ENCODE data around the gene CAPZA1.
A peak's percentile ranks its signal among the peaks of the same experiment; 100 is the strongest.

CAPZA1 gene

DNA sequence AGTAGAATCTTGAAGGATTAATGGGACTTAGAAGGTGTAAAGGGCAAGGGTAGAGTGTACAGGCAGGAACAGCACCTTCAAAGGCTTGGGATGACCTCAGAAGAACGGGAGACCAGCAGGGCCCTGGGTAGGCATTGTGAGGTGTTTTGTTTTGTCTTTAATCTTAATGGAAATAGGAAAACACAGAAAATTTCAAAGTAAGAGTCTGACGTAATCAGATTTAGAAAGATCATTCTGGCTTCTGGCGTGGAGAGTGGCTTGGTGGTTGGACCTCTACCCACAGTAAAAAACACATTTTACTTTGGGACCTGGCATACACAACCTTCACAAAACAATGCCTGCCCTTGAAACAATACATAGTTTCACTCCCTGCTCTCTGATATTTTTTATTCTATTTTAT, 59.0 kb downstream of the CAPZA1 start:
- DNase-seq = no peak

DNA sequence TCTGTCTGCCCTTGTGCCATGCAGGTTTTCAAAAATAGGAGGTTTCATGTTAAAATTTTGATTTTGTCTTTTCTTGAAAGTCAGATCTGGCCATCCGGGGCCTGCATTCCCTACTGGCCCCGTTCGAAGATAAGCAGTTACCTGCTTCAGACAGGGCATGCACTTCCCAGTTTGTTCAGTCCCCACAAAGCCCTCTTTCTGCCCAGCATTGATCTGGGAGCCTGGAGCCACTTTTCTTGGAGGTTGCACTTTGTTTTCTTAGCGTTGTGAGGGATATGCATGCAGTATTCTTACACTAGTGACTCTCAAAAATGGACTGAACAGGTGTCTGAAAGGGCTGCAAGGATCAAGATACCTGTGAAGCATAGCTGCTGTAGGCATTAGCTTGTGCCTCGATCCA, 66.3 kb downstream of the CAPZA1 start:
- no peak for DNase-seq

DNA sequence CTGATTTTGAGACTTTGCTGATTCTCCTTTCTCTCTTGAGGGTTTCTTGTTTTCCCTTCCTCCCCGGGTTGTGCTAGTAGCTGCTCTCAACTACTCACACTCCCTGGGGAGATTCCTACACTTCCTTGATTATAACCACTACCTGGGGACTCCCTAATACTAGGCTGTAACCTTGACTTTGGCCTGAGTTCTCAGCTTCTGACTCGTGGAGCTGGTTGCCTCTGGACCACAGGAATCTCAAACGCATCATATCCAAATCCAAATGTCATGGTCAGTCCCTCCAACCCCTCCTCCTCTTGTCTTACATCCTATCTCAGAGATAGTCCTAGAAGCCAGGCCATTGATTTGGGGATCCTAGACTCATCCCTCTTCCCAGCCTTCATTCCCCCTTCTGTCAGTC, 66.8 kb downstream of the CAPZA1 start:
- no peak for DNase-seq

DNA sequence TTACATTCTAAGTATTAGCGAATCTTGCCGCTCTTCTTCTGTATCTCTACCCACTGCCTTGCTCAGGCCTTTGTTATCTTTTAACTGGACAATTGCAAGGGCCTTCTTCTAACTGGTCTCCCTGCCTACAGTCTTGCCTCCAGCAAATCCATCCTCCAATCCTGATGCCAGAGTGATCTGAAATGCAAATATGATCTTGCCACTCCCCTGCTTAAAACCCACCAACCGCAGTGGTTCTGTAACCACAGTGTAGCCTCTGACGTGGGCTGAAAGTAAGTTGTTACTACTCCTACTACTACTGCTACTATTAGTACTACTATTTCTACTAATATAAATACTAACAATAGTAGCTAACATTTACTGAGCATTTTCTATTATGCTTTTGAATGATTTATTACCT, 67.2 kb downstream of the CAPZA1 start:
- no peak for DNase-seq

DNA sequence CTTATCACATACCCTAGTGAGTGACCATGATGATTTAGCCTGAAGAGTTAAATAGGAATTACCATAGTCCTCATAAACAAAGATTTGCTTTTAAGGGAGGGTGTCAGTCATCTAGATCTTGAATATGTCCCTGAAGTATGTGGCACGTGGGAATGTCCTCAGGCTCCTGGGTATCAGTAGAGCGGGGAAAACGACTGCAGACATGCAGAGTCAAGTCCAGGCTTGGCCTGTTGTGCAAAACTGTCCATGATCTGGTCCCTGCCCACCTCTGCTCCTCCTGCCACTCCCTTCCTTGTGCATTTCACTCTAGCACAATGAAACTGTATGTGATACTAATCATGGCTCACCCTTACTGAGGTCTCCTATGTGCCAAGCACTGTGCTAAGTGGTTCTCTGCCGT, 67.7 kb downstream of the CAPZA1 start:
- no peak for DNase-seq

DNA sequence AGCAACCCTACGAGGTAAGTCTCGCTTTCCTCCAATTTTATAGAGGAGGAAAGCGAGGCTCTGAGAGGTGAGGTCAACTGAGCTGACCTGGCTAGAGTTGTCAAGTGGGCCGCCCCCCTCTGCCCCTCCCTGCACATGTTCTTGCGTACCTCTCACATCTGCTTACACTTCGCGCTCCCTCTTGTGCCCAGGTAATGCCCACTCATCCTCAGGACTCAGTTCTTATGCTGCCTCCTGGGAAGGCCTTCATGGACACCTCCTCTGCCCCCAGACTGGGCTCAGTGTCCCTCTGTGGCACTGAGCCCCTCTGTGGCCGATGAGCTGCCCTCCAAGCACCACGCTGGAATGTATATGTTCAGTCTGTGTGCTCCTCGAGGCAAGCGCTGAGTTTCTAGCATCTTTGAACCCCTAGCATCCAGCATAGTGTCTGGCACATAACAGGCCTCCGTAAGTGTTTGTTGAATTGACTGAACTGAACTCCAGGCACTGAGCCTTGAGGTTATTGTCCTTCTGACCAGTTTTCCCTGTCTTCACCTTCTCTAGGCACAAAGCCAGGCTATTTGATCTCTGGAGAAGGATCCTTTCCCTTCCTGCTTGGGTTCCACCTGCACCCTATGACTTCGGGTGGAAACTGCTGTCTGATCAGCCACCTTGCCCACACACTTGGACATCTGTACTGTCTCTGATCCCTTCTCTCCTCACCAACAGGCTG, 68.3 kb downstream of the CAPZA1 start:
- DNase-seq = no peak

DNA sequence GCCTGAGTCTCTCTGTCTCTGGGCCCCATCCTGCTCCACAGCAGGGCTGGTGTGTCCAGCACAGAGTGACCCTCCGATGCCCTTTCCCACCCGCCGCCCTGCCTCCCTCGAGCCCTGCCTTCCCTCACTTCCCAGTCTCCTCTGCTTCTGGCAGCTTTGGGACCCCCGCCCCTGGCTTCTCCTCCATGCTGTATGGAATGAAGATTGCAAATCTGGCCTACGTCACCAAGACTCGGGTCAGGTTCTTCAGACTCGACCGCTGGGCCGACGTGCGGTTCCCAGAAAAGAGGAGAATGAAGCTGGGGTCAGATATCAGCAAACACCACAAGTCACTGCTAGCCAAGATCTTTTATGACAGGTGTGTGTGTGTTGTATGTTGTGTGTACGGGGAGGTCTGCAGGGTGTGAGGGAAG, 69.2 kb downstream of the CAPZA1 start:
- DNase-seq = no peak

DNA sequence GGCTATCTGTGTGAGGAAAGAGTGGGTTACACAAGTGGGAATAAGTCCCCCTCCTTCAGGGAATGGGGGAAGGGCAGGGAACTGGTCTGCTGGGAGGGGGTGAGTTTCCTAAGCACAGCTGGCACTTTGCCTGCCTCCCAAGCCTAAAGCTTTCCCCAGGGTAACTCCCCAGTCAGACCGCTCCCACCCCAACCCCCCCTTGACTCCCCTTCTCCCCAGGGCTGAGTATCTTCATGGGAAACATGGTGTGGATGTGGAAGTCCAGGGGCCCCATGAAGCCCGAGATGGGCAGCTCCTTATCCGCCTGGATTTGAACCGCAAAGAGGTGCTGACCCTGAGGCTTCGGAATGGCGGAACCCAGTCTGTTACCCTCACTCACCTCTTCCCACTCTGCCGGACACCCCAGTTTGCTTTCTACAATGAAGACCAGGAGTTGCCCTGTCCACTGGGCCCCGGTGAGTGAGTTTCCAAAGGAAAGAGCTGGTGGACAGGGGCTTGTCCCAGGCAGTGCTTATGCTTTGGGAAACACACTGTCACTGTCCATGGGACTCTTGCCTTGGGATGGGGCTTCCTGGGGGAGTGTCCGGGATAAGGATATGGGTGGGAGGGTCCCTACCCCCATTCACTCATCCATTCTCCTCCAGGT, 69.7 kb downstream of the CAPZA1 start:
- no peak for DNase-seq

DNA sequence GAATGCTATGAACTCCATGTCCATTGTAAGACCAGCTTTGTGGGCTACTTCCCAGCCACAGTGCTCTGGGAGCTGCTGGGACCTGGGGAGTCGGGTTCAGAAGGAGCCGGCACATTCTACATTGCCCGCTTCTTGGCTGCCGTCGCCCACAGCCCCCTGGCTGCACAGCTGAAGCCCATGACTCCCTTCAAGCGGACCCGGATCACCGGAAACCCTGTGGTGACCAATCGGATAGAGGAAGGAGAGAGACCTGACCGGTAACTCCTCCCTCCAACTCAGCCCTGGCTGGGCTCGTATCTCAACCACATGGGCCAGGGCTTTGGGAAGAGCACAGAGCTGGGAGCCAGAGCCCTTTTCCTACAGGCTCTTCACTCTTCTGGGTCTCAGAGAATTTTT, 70.2 kb downstream of the CAPZA1 start:
- DNase-seq = no peak

DNA sequence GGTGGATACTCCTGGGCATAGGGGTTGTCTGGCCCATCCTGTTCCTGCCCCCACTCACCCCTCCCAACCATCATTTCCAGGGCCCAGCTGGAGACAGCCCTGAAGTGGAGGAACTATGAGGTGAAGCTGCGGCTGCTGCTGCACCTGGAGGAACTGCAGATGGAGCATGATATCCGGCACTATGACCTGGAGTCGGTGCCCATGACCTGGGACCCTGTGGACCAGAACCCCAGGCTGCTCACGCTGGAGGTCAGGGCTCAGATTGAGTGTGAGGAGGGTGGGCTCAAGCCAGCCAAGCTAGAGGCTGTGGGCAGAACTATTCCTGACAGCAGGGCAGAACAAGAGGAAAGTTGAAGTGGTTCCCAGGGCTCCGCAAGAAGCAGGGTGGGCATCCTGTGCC, 73.0 kb downstream of the CAPZA1 start:
- DNase-seq = no peak

DNA sequence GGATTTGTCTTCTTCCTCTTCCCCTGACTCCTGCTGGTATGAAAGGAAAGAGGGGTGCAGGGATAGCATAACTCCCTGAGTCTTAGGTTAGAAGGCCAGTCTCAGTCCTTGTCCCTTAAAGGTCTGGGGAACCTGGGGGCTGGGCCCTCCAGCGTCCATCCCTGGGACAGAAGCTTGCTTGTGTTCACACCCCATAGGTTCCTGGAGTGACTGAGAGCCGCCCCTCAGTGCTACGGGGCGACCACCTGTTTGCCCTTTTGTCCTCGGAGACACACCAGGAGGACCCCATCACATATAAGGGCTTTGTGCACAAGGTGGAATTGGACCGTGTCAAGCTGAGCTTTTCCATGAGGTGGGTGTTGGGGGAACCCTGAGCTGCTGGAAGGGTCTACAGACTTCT, 74.2 kb downstream of the CAPZA1 start:
- DNase-seq = no peak

DNA sequence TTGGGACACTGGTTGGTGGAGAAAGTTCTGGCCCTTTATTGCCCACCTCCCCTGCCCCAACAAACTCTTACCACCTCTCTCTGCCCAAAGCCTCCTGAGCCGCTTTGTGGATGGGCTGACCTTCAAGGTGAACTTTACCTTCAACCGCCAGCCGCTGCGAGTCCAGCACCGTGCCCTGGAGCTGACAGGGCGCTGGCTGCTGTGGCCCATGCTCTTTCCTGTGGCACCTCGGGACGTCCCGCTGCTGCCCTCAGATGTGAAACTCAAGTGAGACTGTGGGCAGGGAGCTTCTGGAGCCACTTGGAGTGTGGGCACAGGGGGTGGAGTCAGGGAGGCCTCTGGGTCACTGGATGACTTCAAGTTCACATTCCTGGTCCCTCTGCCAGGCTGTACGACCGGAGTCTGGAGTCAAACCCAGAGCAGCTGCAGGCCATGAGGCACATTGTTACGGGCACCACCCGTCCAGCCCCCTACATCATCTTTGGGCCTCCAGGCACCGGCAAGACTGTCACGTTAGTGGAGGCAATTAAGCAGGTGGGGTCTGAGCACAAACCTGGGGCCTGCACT, 74.8 kb downstream of the CAPZA1 start:
- no peak for DNase-seq

DNA sequence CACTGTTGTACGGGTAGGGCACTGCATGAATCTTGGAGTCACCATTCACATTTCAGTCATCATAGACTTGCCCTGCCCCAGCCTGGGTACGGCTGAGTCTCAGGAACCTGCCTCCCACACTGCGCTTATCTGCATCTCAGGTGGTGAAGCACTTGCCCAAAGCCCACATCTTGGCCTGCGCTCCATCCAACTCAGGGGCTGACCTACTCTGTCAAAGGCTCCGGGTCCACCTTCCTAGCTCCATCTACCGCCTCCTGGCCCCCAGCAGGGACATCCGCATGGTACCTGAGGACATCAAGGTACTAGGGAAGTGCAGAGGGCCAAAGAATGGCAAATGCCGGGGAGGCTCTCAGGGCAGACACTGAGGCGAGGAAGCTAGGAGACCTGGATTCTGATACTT, 75.6 kb downstream of the CAPZA1 start:
- no peak for DNase-seq

DNA sequence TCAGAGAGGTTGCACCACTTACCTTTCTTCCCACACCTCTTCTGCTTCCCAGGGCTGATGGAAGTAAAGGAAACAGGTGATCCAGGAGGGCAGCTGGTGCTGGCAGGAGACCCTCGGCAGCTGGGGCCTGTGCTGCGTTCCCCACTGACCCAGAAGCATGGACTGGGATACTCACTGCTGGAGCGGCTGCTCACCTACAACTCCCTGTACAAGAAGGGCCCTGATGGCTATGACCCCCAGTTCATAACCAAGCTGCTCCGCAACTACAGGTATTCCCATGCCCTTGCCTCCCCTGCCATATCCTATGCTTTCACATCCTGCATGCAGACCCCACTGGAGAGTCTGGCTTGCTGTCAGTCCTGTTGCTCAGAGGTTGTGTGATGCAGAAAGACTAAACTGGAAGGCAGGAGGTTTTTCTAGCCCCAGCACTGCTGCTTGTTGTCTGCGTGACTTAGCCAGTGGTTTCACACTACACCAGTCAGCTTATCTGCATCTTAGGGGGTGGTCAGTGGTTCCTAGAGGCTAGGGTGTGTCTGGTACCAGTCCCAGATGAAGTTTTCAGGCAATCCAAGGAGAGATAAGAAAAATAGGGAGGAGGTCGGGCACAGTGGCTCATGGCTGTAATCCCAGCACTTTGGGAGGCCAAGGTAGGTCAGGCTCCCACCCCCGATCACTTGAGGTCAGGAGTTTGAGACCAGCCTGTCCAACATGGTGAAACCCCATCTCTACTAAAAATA, 77.1 kb downstream of the CAPZA1 start:
- no peak for DNase-seq

DNA sequence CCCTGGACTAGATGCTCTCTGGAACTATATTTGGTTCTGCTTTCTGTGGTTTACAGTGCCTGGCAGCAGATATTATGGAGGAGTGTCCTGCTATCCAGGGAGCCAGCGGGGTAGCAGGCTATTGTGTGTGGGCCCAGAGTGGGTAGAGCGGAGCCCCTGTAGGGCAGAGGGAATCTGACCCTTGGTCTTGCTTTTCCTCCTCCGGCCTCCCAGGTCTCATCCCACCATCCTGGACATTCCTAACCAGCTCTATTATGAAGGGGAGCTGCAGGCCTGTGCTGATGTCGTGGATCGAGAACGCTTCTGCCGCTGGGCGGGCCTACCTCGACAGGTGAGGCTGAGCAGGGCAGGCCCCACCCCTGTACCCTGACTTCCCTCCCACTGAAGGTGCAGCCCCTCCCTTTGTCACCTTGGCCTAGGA, 78.2 kb downstream of the CAPZA1 start:
- no peak for DNase-seq

DNA sequence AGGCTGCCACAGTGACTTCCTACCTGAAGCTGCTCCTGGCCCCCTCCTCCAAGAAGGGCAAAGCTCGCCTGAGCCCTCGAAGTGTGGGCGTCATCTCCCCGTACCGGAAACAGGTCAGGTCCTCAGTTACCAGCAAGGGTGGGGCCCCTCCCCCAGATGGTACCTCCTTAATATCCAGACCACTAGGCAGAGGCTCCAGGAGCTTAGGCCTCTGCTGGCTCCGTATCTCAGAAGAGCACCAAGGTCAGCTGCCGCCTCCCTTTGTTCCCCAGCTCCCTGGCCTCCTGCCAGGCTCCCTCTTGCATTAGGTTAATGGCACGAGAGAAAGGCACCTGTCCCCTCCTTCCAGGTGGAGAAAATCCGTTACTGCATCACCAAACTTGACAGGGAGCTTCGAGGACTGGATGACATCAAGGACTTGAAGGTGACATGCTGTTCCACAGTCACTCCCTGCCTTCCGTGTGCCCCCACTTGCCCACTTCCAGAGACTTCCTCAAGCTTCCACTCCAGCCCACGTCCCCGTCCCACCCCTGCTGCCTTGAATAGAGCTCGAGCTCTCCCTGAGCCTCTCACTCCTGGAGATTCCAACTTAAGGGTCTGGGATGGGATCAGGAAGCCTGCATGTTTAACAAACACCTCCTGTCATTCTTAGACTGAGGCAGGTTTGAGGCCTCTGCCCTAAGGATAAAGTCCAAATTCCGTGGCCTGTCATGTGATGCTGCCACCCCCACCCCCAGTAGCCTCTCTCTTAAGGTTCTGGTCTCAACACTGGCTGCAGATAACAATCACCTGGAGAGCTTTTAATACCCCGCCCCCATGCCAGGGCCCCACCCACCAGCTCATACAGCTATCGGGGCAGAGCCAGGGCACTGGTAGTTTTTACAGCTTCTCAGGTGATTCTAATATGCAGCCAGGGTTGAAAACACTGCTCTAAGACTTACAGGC, 79.0 kb downstream of the CAPZA1 start:
- DNase-seq = peak; percentile 39 to 83

DNA sequence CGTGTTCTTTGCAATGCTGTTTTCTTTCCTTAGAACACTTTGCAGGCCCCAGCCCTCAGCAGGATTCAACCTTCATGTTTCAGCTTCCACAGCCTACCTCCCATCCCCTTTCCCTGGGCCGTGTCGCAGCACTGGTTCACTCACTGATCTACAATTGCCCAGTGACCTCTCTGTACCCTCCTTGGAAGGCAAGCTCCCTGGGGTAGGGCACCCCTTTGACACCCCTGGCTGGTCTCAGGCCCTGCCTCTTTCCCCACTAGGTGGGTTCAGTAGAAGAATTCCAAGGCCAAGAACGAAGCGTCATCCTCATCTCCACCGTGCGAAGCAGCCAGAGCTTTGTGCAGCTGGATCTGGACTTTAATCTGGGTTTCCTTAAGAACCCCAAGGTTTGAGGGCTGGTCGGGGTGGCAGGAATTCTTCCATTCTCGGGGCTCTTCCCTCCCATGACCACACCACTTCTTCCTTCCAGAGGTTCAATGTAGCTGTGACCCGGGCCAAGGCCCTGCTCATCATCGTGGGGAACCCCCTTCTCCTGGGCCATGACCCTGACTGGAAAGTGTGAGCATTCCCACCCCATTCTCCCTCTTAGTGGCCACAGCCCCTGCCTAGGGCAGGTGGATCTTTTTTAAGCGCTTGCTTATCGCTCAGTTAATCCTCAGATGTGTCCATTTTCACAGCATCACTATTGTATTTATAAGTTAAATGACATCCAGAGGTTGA, 80.0 kb downstream of the CAPZA1 start:
- DNase-seq = no peak

DNA sequence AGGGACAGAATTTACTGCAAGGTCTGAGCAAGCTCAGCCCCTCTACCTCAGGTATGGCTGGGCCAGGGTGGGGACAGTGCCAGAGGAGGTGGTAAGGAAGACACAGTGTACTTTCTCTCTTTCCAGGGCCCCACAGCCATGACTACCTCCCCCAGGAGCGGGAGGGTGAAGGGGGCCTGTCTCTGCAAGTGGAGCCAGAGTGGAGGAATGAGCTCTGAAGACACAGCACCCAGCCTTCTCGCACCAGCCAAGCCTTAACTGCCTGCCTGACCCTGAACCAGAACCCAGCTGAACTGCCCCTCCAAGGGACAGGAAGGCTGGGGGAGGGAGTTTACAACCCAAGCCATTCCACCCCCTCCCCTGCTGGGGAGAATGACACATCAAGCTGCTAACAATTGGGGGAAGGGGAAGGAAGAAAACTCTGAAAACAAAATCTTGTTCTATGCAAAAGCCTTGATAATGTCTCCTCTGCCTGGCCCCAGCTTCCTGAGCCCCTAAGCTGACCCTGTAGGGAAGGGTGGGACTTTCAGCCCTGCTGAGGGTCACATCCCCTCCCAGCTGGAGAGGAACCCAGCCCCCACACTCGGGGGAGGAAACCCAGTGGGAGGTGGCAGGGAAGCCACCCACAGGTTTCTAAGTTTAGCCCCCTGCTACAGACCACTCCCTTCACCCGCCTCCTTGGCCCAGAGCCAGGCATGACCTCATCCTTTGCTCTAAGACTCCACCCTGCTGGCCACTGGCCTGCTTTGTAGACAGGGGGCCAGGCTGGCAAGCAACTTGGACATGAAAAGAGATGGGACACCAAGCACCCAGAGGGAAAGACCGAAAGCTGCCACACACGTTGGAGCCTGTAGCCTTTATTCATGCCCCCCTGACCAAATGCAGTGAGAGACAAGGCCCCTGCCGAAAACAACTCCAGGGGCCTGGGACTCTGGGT, 80.9 kb downstream of the CAPZA1 start:
- peak; percentile 66 to 85 for DNase-seq

DNA sequence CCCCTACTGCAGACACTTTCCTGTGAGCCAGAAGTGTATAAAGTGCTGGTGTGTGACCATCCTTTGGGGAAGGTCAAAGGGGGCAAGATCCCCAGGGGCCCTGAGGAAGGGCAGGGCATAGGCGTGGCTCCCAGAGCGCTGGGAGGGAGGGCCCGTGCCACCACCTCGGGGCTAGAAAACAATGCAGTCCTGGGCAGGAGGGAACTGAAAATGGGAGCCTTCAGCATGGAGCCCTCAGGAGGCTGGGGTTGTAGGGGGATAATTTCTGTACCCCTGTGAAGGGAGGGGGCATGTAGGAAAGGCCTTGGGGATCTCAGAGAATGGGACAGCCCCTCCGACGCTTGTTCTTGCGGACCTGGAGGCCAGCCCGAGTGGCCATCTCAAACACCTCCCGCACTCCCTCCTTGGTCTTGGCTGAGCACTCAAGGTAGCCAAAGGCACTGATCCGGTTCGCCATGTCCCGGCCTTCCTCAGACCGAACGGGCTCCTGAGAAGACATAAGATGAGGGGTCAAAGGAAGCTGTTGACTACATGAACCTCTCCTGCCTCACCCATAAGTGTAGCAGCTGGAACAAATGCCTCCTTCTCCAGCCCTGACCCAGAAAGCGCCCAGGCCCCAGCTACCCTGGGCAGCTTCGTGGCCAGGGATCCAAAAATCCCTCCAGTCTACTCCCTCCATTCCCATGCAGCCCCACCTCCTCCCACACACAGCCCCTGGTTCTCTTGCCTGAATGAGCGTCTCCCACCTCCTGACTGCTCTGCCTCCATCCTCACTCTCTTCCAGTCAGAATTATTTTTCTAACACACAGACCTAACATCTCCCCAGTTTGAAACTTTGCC, 81.8 kb downstream of the CAPZA1 start:
- DNase-seq = no peak

DNA sequence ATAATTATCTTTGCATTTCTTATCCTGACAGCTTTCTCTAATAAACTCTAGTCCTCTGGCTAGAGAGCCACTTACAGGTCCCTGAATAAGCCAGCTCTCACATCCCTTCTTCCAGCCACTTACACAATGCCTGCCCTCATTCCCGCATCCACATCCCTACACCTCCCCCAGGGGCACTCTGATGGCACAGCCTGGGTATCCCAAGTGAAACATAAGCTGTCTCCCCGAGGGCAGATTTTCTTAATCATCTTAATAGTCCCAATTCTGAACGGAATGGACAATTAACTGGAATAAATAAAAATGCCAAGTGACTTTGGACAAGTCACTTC, 82.4 kb downstream of the CAPZA1 start:
- no peak for DNase-seq

Measured in SHP77 (cell line).